Right lobe of liver (tissue), 4 donors: Measurements from ENCODE around the gene HOXC13.

ENCODE experiments used
- CTCF ChIP-seq, 4 donors: fragments of 200-600 bp in 3 of 4; fragments of 450-650 bp in 1 of 4; IDR thresholded peaks; one replicate each; pipeline versions ENCODE4 v1.5.1 to v1.8.0; 2016 to 2022; ENCODE audit warnings: antibody characterized with exemption in 4 of 4, mild to moderate bottlenecking in 2 of 4
- POLR2A ChIP-seq: fragments of 450-650 bp; IDR thresholded peaks from one replicate; pipeline ENCODE4 v1.6.1; 2017; ENCODE audit warnings: antibody characterized with exemption, mild to moderate bottlenecking
- donor health status: DM: no; HTN: no; CAD: no.
- donor health status: DM: no; HTN: no; CAD: no.
- donor health status: DM: no; HTN: yes; CAD: no.

GRCh38 chr12:53976172-53976822 lies 37.7 kb downstream of the HOXC13 start:
- no peak for TF ChIP-seq POLR2A
- no peak for TF ChIP-seq CTCF (IDR thresholded peaks at IDR 0.05)
